DOHH2 (cell line): ENCODE data around the gene RFWD3.

Source experiments
- EZH2phosphoT487 ChIP-seq: fragments of 200-600 bp; sonication (generic); IDR thresholded peaks from 2 replicates; pipeline ENCODE4 v1.6.1; 2017; ENCODE audit warnings: borderline replicate concordance, mild to moderate bottlenecking, antibody characterized with exemption, low read length, moderate library complexity, mixed read lengths
- TF ChIP-seq, protein P1 (sequence below): fragments of 200-600 bp; sonication (generic); IDR thresholded peaks from one replicate; pipeline ENCODE4 v1.5.1; 2014; ENCODE audit warnings: antibody characterized with exemption, mild to moderate bottlenecking, low read depth, low read length; ENCODE audit not compliant: poor library complexity, severe bottlenecking

- TF ChIP-seq, protein P1, sequence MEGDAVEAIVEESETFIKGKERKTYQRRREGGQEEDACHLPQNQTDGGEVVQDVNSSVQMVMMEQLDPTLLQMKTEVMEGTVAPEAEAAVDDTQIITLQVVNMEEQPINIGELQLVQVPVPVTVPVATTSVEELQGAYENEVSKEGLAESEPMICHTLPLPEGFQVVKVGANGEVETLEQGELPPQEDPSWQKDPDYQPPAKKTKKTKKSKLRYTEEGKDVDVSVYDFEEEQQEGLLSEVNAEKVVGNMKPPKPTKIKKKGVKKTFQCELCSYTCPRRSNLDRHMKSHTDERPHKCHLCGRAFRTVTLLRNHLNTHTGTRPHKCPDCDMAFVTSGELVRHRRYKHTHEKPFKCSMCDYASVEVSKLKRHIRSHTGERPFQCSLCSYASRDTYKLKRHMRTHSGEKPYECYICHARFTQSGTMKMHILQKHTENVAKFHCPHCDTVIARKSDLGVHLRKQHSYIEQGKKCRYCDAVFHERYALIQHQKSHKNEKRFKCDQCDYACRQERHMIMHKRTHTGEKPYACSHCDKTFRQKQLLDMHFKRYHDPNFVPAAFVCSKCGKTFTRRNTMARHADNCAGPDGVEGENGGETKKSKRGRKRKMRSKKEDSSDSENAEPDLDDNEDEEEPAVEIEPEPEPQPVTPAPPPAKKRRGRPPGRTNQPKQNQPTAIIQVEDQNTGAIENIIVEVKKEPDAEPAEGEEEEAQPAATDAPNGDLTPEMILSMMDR, result no peak
- no peak for TF ChIP-seq EZH2phosphoT487
These were observed 65.4 kb downstream of the RFWD3 start for GRCh38 chr16:74601126-74601871.
